ACHN (cell line): ENCODE measurements around the gene IBA57.

Experiments used
- DNase-seq: peaks from one replicate; pipeline ENCODE4 v3.0.0-alpha.2; 2015
- in situ Hi-C: cut with HindIII; loops from 2 replicates; pipeline ENCODE4 v1.10.0; 2017; ENCODE audit warnings: low sequenced_read_pairs, low pct_ligation_motif_present, low pct_unique_long_range_greater_than_20kb

IBA57 gene

DNA sequence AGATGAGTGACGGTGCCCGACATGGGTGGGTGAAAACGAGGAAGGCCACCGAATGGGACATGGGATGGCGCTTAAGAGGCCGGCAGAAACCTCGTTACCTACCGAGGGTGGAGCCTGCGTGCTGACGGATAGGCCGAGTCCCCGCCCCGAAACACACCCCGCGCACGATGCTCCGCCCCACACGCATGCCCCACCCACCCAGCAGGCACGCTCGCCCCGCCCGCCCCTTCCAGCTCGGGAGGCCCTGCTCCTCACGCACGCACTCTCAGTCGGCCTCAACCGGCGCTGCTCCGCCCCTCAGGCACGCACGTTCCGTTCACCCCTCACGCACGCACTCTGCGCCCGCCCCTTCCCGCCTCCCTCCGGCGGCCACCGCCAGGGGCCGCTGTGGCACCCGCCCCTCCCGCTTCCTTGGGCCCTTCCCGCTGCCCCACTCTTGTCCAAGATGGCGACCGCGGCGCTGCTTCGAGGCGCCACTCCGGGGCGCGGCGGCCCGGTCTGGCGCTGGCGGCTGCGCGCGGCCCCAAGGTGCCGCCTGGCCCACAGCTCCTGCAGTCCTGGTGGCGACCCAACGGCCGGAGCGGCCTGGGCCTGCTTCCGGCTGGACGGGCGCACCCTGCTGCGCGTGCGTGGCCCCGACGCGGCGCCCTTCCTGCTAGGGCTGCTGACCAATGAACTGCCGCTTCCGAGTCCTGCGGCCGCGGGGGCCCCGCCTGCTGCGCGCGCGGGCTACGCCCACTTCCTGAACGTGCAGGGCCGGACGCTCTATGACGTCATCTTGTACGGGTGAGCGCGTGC lies at the start of gene IBA57:
TSS of gene IBA57 (plus strand) at position 433 of the 798 bp plus-strand sequence. CDS start at position 446, 13 bp downstream.
- peak; percentile 99 for DNase-seq
- in situ Hi-C loops: no loop called here

DNA sequence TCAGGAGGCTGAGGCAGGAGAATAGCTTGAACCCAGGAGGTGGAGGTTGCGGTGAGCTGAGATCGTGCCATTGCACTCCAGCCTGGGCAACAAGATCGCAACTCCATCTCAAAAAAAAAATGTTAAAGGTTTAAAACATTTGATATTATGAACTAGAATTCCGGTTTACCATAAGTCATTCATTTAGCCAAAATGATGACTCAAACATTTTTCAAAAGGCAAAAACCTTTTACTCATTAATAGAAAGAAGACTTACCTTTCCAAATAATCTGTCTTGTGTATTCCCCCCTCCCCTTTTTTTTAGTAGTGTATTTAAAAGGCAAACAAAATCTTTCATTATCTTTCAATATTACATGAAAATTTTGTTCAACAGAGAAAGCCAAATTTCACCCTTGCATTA lies 48.3 kb upstream of the IBA57 start:
- DNase-seq: no peak
- in situ Hi-C loops: no loop called here

DNA sequence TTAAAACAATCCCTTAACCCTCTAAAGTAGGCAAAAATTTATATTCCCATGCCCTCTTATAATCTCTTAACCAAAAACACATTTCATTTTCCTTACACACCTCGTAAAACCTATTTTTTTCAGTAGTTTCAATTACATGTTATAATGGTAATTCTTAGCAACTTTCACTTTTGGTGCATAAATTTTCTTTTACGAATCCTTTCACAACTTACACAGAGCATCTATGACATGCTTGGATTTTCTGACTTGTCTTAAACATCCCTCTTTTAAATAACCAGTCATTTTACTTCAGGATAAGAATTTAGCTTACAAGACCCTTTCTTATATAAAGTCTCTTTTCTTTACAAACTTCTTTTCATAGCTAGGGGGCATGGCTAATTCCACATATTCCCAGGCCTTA lies 47.6 kb upstream of the IBA57 start:
- in situ Hi-C loops: no loop called here
- DNase-seq: no peak

DNA sequence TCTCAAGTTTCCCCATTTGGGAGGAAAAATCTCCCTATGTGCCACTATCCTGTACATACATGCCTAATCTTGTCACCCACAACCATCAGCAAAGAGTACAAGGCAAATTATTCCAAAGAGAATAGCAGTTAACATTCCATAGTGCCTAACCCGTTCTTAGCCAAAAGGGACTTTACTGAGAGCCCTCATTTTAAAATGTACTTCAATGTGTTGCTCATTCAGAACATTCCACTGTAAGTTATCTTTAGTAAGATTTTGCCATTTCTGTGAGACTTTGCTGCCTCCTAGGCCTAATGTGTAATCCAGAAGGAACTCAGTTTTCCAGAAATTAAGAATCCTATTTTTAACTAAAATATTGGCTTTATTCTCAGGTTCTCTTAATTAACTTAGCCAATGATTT lies 45.3 kb upstream of the IBA57 start:
- no peak for DNase-seq
- in situ Hi-C loops: no loop called here

DNA sequence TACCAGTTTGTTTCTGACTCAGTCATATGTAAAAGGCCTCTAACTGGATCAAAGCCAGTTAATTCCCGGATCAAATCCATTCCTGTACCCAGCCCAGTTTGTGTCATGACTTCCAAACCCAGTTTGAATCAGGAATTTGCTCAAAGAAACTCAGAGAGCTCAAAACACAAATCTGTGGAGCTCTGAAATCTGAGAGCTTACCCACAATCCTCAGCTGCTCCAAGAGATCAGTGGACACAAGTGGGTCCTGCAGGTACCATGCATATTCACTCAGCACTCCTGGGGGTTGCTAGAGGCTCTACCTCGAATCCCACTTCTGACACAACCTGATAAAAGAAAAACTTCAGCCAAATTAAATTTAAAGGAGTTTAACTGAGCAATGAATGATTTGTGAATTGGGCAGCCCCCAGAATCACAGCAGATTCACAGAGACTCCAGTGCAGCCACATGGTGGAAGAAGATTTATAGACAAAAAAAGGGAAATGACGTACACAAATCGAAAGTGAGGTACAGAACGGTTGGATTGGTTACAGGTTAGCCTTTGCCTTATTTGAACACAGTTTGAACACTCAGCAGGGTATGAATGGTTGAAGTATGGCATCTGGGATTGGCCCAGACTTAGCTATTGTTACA lies 44.6 kb upstream of the IBA57 start:
- no peak for DNase-seq
- in situ Hi-C loops: no loop called here

DNA sequence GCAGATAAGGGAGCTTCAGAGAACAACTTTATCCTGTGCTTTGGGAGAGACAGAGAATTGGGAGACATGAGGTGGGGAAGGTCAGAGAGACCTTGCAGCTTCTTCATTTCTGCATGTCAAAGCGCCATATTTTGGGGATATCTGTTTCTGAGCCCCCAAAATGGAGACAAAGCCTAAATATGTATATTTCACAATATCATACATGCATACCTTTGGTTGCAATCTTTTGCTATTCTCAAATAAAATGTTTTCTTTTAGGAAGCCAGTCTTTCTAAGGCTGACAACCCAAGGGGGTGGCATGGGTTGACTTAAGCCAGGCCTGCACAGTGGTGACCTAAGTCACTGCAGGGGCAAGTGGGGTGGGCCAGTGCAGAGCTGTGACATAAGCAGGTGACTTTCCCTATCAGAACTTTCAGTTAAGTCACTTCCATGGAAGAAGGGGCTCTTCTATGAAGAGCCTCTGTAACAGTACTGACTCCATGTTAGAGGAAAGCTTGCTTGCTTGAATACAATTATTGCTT lies 42.6 kb upstream of the IBA57 start:
- no peak for DNase-seq
- in situ Hi-C loops: no loop called here

DNA sequence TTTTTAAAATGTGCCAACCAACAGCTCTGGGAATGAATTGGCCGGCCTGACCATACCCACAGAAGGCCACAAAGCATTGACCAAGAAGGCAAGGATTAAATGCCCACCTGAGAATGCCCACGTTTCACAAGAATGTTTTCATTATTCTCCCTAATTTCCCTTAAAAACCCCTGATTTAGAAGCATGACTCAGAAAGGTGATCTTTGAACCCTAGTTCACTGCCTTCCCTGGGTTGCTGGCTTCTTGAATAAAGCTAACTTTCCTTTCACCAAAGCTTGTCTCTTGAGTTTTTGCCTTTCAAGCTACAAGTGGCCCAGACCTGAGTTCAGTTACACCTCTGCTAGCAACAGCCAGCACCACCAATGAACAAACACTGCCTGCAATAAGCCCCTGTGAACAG lies 42.1 kb upstream of the IBA57 start:
- in situ Hi-C loops: no loop called here
- DNase-seq: no peak

DNA sequence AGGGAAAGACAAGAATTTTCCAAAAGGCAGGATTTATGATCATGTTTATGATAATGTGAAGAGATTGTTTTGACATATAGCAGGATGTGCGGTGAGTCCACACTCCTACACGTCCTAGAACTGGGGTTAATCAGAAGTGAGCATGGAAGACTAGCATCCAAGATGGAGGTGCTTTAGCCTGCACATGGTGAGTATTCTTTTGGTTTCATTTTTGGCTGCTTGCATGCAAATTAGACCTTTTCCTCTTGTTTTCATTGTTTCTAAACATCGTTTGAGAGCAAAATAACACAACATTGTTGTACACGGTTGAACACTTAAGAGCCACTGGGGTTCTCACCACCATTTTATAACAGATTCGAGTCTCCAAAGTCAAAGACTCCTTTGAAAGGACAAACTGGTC lies 40.4 kb upstream of the IBA57 start:
- DNase-seq: no peak
- in situ Hi-C loops: no loop called here

DNA sequence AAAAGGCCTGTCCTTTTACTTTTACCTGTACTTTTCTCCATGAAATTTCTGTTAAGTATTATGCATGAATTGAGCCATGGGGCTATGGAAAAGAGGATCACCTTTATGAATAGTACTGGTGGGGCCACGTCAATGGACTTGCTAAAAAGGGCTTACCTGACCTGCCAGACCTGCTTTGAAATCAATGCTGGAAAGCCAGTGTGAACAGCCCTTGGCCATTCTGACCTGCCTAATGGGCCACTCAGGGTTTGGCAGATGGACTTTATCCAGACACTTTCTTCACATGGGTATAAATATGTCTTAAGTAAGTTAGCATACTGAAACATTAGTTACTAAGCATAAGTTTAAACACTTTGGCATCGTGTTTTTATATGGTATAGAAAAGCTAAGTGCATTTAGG lies 33.8 kb upstream of the IBA57 start:
- in situ Hi-C loops: no loop called here

DNA sequence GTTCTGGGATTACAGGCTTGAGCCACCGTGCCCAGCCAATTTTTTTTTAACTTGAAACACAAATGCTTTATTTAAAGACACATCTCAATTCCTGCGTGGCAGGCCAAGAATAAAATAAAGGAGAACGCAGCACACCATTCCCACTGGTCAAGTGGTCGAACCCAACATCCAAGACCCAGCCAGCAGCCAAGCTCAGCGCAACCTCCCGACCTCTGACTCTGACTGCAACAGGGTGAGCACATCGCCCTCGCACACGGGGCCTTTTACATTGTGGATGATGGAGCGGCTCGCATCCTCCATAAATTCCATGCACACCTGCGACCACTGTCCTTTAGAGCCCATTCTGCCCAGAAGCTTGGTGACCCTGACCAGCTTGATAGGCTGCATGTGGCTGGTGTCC lies 31.0 kb upstream of the IBA57 start:
- in situ Hi-C loops: no loop called here
- no peak for DNase-seq

More for the DNA sequence above, 33.8 kb upstream of the IBA57 start:
- no peak for DNase-seq

DNA sequence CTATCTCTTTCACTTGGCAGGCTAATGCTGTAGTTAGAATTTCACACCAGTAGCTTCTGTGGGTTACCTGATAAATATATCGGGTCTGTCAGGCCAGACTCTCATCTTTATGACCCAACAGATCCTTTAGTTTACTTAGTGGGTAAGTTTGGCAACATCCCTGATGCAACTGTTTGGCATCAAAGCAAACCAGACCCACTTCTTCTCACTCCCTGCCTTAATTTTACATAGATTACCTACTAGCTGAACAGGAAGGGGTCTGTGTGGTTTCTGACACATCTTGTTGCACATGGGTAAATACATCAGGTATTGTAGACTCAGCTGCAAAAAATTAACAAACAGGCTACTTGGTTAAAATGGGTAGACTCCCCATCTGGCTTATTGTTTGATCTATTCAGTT lies 28.7 kb upstream of the IBA57 start:
- DNase-seq: no peak
- in situ Hi-C loops: no loop called here

DNA sequence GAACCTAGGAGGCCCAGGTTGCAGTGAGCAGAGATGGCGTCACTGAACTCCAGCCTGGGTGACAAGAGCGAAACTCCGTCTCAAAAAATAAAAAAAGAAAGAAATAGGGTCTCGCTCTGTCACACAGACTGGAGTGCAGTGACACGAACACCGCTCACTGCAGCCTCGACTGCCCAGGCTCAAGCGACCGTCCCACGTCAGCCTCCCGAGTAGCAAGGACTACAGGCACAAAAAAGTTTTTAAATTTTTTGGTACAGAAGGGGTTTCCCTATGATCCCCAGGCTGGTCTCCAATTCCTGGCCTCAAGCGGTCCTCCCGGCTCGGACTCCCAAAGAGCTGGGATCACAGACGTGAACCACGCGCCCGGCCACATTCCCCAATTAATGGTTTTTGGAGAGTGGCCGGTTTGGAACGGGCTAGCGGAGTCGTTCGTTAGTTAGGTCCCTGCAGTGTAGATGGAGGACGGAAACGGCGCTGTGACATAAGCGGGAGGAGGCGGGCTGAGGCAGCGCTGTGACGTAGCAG lies 26.1 kb upstream of the IBA57 start:
- in situ Hi-C loops: no loop called here

DNA sequence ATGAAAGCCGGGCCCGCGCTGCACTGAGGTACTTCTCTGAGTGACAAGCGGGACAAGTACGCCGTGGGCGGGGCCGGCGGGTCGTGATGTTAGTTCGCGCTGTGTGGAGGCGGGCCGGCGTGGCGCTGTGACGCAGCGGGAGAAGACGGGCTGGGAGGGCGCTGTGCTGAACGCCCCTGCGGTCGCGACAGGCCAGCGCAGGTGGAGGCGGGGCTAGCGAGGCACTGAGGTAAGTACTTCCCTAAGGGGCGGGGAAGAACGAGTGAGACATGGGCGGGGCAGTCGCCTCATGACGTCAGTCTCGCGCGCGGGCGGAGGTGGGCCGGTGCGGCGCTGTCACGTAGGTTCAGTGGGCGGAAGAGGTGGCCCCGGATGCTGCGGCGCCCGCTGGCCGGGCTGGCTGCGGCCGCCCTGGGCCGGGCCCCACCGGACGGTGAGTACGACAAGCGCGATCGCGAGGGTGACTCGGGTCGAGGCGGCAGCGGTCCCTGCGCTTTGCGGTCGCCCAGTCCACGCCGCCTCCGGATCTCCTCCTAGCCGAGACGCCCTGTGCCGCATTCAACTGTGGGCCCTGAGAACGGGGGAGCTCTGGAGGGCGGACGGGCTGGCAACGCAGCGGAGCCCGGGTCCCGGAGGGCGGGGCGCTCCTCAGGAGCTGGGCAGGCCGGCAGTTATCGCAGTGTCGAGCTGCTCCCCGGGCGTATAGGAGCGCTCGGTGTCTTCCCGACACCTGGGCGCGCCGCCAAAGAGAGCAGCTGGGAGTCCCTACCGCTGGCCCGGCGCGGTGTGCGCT lies 25.5 kb upstream of the IBA57 start, which contains the start of gene GUK1:
TSS of gene GUK1 (plus strand) at position 349 of the 793 bp plus-strand sequence. CDS start at position 373, 24 bp downstream.
- in situ Hi-C loops: no loop called here
- DNase-seq: peak; percentile 100

More for the DNA sequence above, 26.1 kb upstream of the IBA57 start:
- DNase-seq: no peak

DNA sequence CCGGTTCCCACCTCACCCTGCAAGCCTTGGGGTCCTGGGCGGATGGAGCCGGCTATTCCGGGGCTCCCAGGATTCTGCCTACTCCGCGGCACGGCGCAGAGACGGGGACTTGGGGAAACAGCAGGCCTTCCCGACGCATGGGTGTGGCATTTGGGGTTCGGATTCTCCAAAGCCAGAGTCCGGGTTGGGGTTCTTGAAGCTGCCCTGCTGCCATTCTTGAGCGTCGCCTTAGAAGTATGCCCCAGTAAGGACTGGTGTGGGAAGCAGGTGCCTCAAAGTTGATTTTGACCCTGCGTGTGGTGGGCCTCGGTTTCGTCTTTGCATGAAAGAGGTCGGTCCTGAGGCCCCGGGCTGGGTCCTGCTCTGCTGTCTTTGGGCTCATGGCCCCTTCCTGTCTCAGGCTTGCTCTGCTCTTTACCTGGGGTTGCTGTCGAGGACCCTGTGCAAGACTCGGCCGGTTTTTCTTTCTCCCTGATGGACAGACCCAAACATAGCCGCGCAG lies 24.8 kb upstream of the IBA57 start:
- in situ Hi-C loops: no loop called here
- no peak for DNase-seq

DNA sequence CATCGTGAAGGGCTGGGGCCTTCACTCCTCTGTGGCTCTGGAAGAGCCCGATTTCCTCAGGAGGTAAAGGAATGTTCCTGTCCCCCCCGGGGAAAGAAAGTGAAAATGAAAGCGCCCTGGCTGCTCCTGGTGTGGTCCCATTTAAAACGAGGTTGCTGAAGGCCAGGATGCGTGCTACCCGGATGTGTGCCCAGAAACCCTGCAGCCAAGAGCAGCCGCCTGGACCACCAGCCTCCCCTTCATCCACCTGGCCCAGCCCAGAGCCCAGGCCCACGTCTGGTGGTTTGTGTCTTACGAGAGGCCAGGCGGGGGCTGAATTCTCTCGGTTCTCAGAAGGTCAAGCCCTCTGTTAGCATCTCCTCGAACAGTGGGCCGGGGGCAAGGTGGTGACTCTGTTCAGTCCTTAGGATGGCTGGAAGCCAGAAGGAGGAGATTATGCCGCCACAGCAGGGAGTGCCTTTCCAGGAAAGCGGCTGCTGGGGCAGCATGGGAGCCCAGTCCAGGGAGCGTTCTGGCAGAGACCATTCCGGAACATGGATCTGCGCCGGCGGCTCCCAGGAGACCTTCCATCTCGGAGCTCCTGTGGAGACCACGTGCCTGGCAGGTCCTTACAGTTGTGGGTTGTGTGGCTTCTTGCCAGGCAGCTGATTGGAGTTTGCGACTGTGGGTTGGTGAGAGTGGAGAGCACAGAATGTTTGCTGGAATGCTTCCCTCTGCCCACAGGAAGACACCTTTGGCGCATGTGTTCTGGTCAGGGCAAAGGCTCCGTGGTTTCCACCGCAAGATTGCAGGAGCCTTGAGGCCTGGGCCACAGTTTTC lies 24.2 kb upstream of the IBA57 start:
- peak; percentile 80 for DNase-seq
- in situ Hi-C loops: no loop called here

DNA sequence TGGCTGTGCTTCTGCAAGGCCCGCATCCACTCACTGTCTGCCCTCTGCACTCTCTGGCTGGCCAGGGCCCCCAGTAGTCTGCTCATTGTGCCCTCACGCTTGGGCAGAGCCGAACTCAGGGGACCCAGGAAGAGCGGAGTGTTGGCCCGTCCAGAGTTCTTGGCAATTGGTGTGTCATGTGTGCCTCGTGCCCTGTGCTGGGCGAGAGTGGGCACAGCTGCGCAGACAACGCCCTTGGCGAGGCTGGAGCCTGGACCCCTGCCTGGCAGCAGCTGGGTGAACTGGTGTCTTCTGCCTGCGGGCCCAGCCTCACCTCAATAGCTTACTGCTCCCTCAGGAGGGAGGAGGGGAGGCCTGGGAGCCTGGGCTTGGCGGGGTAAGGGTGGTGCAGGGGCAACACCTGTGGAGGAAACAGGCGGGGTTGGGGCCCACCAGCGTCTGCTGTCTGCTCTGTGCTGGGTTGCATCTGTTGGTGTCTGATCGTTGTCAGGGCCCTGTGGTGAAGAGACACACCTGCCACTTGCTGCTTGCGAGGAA lies 23.4 kb upstream of the IBA57 start:
- no peak for DNase-seq
- in situ Hi-C loops: no loop called here

DNA sequence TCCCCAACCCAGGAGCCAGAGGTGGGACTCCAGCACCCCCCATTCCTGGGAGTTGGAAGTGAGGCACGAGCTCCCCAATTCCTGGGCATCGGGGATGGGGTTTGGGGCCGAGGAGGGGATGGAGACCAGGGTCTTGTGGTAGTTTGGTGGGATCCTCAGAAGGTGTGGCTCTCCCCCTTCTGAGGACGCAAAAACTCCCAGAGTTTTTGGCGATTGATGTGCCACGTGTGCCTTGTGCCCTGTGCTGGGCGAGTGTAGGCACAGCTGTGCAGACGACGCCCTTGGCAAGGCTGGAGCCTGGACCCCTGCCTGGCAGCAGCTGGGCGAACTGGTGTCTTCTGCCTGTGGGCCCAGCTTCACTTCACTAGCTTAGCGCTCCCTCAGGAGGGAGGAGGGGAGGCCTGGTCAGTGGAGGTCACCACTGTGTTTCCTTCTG lies 22.9 kb upstream of the IBA57 start:
- DNase-seq: no peak
- in situ Hi-C loops: no loop called here
